Right renal cortex interstitium (tissue), 3 donors: ENCODE measurements around the gene SPRN. TPM values are rescaled to one million over a fixed set of nuclear protein-coding genes. Genes with fewer than 3 reads are reported as not detected.

ENCODE experiments used
- DNase-seq, 3 donors: peaks; one replicate each; pipeline ENCODE4 v3.0.0-alpha.2; 2013; ENCODE audit warnings: low read depth in 3 of 3, low spot score in 2 of 3
- polyA plus RNA-seq, 3 donors: library from polyadenylated mRNA; unstranded; fragments of 120-200 nt; gene quantifications; one replicate each; pipeline ENCODE4 v1.2.1, GENCODE V29; 2013; ENCODE audit not compliant: insufficient read length in 3 of 3

The SPRN gene
- polyA plus RNA-seq, 3 donors, result 2.7 to 3.5 (median 3.2) TPM

- DNase-seq, result no peak
These were observed 32.8 kb upstream of the SPRN start for GRCh38 chr10:133457100-133457841.

GRCh38 chr10:133456041-133456951, 31.9 kb upstream of the SPRN start:
- DNase-seq, result no peak

GRCh38 chr10:133455611-133456031, 31.2 kb upstream of the SPRN start:
- DNase-seq, result no peak

GRCh38 chr10:133455196-133455595, 30.8 kb upstream of the SPRN start:
- no peak for DNase-seq

GRCh38 chr10:133454204-133454893, 29.9 kb upstream of the SPRN start:
- DNase-seq, result no peak

GRCh38 chr10:133453516-133454203, 29.2 kb upstream of the SPRN start, which contains the start of gene SCART1:
TSS of gene SCART1 (plus strand) at chr10:133453945. CDS start at chr10:133453998, 53 bp downstream.
- no peak for DNase-seq

- DNase-seq, result no peak
These were observed 28.0 kb upstream of the SPRN start for GRCh38 chr10:133452453-133452852.

GRCh38 chr10:133451346-133451745, 26.9 kb upstream of the SPRN start:
- DNase-seq, result no peak

- no peak for DNase-seq
These were observed 23.7 kb upstream of the SPRN start for GRCh38 chr10:133448120-133448519.

GRCh38 chr10:133446979-133447378, 22.6 kb upstream of the SPRN start:
- no peak for DNase-seq

- no peak for DNase-seq
These were observed 21.6 kb upstream of the SPRN start for GRCh38 chr10:133445751-133446708.

GRCh38 chr10:133445268-133445732, 20.9 kb upstream of the SPRN start:
- DNase-seq, result no peak

GRCh38 chr10:133444342-133445267, 20.2 kb upstream of the SPRN start:
- DNase-seq, result no peak

GRCh38 chr10:133442967-133443924, 18.8 kb upstream of the SPRN start:
- DNase-seq, result no peak

- DNase-seq, result no peak
These were observed 18.0 kb upstream of the SPRN start for GRCh38 chr10:133442191-133442966.

GRCh38 chr10:133441780-133442179, 17.4 kb upstream of the SPRN start:
- no peak for DNase-seq
